ENCODE data around the gene GPR39. TPM values are rescaled to one million over a fixed set of nuclear protein-coding genes. Genes with fewer than 3 reads are reported as not detected.

The GPR39 gene
- total RNA-seq, 2 experiments from 2014 or later: 0.13 TPM; not detected in 1

DNA sequence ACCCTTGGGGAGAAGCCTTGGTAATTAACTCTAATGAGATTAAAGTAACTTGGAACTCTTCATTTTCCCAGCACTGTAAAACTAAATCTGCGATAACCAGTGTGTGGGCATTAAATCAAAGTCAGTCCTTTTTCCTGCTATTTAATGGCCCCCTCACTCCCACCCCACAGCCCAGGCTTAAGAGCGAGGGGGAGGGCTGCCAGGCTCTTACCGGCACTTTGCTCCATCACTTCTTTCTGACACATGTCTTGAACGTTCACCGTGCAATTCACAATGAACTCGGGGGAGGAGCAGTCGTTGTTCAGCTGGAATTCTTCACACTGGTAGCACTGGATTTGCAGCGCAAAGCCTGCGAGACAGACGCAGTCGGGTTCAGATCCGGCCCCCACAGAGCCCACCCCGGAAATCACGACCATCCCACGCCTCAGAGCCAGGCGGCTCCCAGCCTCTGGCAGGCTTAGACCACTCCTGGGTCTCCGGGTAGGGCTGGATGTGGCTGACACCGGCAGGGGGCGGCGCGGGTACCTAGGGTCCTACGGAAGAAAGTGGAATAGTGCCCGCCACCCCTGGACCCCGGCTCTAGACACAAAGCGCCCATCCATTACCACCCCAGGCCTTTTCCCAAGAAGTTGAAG, 251.7 kb downstream of the GPR39 start:
- no peaks in the 10 kb centered on the region for H3K4me1 ChIP-seq (ENCODE audit: insufficient read depth, low read length, poor library complexity, severe bottlenecking)
- no peaks in the 10 kb centered on the region for H3K79me2 ChIP-seq (ENCODE audit: insufficient read depth, low read depth, low read length)
- TF ChIP-seq, protein P1, sequence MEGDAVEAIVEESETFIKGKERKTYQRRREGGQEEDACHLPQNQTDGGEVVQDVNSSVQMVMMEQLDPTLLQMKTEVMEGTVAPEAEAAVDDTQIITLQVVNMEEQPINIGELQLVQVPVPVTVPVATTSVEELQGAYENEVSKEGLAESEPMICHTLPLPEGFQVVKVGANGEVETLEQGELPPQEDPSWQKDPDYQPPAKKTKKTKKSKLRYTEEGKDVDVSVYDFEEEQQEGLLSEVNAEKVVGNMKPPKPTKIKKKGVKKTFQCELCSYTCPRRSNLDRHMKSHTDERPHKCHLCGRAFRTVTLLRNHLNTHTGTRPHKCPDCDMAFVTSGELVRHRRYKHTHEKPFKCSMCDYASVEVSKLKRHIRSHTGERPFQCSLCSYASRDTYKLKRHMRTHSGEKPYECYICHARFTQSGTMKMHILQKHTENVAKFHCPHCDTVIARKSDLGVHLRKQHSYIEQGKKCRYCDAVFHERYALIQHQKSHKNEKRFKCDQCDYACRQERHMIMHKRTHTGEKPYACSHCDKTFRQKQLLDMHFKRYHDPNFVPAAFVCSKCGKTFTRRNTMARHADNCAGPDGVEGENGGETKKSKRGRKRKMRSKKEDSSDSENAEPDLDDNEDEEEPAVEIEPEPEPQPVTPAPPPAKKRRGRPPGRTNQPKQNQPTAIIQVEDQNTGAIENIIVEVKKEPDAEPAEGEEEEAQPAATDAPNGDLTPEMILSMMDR (conservative IDR thresholded peaks at IDR 0.05; ENCODE audit: low read length): no peak
- no peak for TF ChIP-seq EZH2phosphoT487 (IDR thresholded peaks at IDR 0.05; ENCODE audit: borderline replicate concordance, low read depth, low read length)
- H3K9me2 ChIP-seq (ENCODE audit: insufficient read depth, low read length): no peaks in the 10 kb centered on the region
- intact Hi-C loops (cut with micrococcal nuclease; ENCODE audit: unreplicated experiment): no loop called here
- DNase-seq (ENCODE audit: low spot score): no peak
- H3K27ac ChIP-seq (ENCODE audit: low read depth, low read length, poor library complexity, severe bottlenecking): no peak overlapping the region
- H3K4me3 ChIP-seq (ENCODE audit: low read depth, low read length, poor library complexity, severe bottlenecking): no peak overlapping the region
- no TSS peak for BruUV-seq (replicated peaks)
- ChIA-PET POLR2A (no interaction called here), CTCF (ENCODE audit: unreplicated experiment) (interaction anchor here (0.6 kb wide), 1 partner anchor 20 kb away, joined by 3 read pairs; no protein-coding TSS in a partner anchor)
- H2AFZ ChIP-seq (ENCODE audit: low read length): no peak overlapping the region
- no peaks in the 10 kb centered on the region for H3K36me3 ChIP-seq (ENCODE audit: insufficient read depth, low read length)
- H3K9me3 ChIP-seq (ENCODE audit: low read length): no peaks in the 10 kb centered on the region
- no peaks in the 10 kb centered on the region for H4K20me1 ChIP-seq (ENCODE audit: insufficient read depth, low read length)
- H3K4me2 ChIP-seq (ENCODE audit: low read length): no peak overlapping the region

GRCh38 chr2:132668987-132669907, 252.6 kb downstream of the GPR39 start:
- no TSS peak for BruUV-seq (replicated peaks)
- Histone ChIP-seq H3K4me1 (ENCODE audit: insufficient read depth, low read length, poor library complexity, severe bottlenecking) (no peaks in the 10 kb centered on the region), H3K9me2 (ENCODE audit: insufficient read depth, low read length) (no peaks in the 10 kb centered on the region), H3K36me3 (ENCODE audit: insufficient read depth, low read length) (no peaks in the 10 kb centered on the region), H4K20me1 (ENCODE audit: insufficient read depth, low read length) (no peaks in the 10 kb centered on the region), H3K79me2 (ENCODE audit: insufficient read depth, low read depth, low read length) (no peaks in the 10 kb centered on the region), H2AFZ (ENCODE audit: low read length) (no peak overlapping the region), H3K9me3 (ENCODE audit: low read length) (no peaks in the 10 kb centered on the region), H3K27ac (ENCODE audit: low read depth, low read length, poor library complexity, severe bottlenecking) (no peak overlapping the region), H3K4me2 (ENCODE audit: low read length) (no peak overlapping the region), H3K4me3 (ENCODE audit: low read depth, low read length, poor library complexity, severe bottlenecking) (no peak overlapping the region)
- POLR2A ChIA-PET: no interaction called here
- TF ChIP-seq, protein P1 (conservative IDR thresholded peaks at IDR 0.05; ENCODE audit: low read length): no peak
- TF ChIP-seq EZH2phosphoT487 (IDR thresholded peaks at IDR 0.05; ENCODE audit: borderline replicate concordance, low read depth, low read length): no peak
- DNase-seq (ENCODE audit: low spot score): no peak
- intact Hi-C loops (cut with micrococcal nuclease; ENCODE audit: unreplicated experiment): no loop called here
- CTCF ChIA-PET (ENCODE audit: unreplicated experiment): interaction anchor here (0.6 kb wide), 1 partner anchor 21 kb away, joined by 3 read pairs; no protein-coding TSS in a partner anchor
